GM23338 (cell line): ENCODE data around the gene GPC5. TPM values are rescaled to one million over a fixed set of nuclear protein-coding genes. Genes with fewer than 3 reads are reported as not detected.

Source experiments
- ATAC-seq: fragments of 200-7000 bp; cut with Tn5 transposase; 3 replicates; pipeline ENCODE4 v1.9.1; 2020
- DNase-seq: peaks from one replicate; pipeline ENCODE4 v3.0.0-alpha.2; 2015; ENCODE audit warnings: low spot score
- H2AFZ ChIP-seq: fragments of 200-600 bp; sonication (generic); 2 replicates; pipeline ENCODE4 v1.8.0; 2016; ENCODE audit warnings: antibody characterized with exemption, mild to moderate bottlenecking, moderate library complexity
- H3F3A ChIP-seq: fragments of 200-600 bp; sonication (generic); replicated peaks from 2 replicates; pipeline ENCODE4 v1.8.0; 2017; ENCODE audit warnings: antibody characterized with exemption, mixed run types, low read depth
- H3K27ac ChIP-seq: fragments of 200-600 bp; sonication (generic); 2 replicates; pipeline ENCODE4 v1.6.1; 2016; ENCODE audit warnings: low read depth
- H3K27me3 ChIP-seq: fragments of 200-600 bp; sonication (generic); 2 replicates; pipeline ENCODE4 v1.8.0; 2016; ENCODE audit warnings: mild to moderate bottlenecking, mixed run types, moderate library complexity; ENCODE audit not compliant: insufficient read depth
- H3K36me3 ChIP-seq: fragments of 200-600 bp; sonication (generic); 2 replicates; pipeline ENCODE4 v1.8.0; 2016; ENCODE audit warnings: mild to moderate bottlenecking; ENCODE audit not compliant: insufficient read depth
- H3K4me1 ChIP-seq: fragments of 200-600 bp; sonication (generic); 2 replicates; pipeline ENCODE4 v1.8.0; 2016; ENCODE audit warnings: mild to moderate bottlenecking, moderate library complexity; ENCODE audit not compliant: insufficient read depth
- H3K4me2 ChIP-seq: fragments of 200-600 bp; sonication (generic); 2 replicates; pipeline ENCODE4 v1.7.1; 2017; ENCODE audit warnings: mixed run types
- H3K4me3 ChIP-seq: fragments of 200-600 bp; sonication (generic); 2 replicates; pipeline ENCODE4 v1.6.1; 2016; ENCODE audit warnings: mixed run types
- H3K79me2 ChIP-seq: fragments of 200-600 bp; sonication (generic); replicated peaks from 2 replicates; pipeline ENCODE4 v1.8.0; 2017; ENCODE audit warnings: mild to moderate bottlenecking; ENCODE audit not compliant: insufficient read depth
- H3K9me2 ChIP-seq: fragments of 200-600 bp; sonication (generic); 2 replicates; pipeline ENCODE4 v1.8.0; 2017; ENCODE audit not compliant: insufficient read depth
- H4K20me1 ChIP-seq: fragments of 200-600 bp; sonication (generic); replicated peaks from 2 replicates; pipeline ENCODE4 v1.8.0; 2017; ENCODE audit warnings: mild to moderate bottlenecking; ENCODE audit not compliant: insufficient read depth
- H3K27ac Mint-ChIP-seq: 2 replicates; pipeline ENCODE4 v1.8.0; 2020; ENCODE audit warnings: inconsistent platforms, mild to moderate bottlenecking, moderate library complexity, mixed read lengths
- H3K27me3 Mint-ChIP-seq: 3 replicates; pipeline ENCODE4 v1.8.0; 2022; ENCODE audit warnings: low read depth, mild to moderate bottlenecking, moderate library complexity, mixed read lengths, inconsistent platforms; ENCODE audit not compliant: insufficient read depth, poor library complexity
- H3K36me3 Mint-ChIP-seq: 3 replicates; pipeline ENCODE4 v1.8.0; 2021; ENCODE audit warnings: low read depth, mild to moderate bottlenecking, inconsistent platforms, moderate library complexity, mixed read lengths
- H3K4me1 Mint-ChIP-seq: 3 replicates; pipeline ENCODE4 v1.8.0; 2020; ENCODE audit warnings: mild to moderate bottlenecking, inconsistent platforms, mixed read lengths
- H3K4me3 Mint-ChIP-seq: 3 replicates; pipeline ENCODE4 v1.8.0; 2021; ENCODE audit warnings: moderate library complexity, mild to moderate bottlenecking, inconsistent platforms, mixed read lengths
- H3K9me3 Mint-ChIP-seq: 3 replicates; pipeline ENCODE4 v1.8.0; 2020; ENCODE audit warnings: moderate library complexity, mild to moderate bottlenecking, inconsistent platforms, mixed read lengths
- CREB1 ChIP-seq: fragments of 250-450 bp; sonication (Bioruptor Pico); IDR thresholded peaks from 2 replicates; pipeline ENCODE4 v1.5.0; 2020; ENCODE audit warnings: low read depth, mild to moderate bottlenecking, moderate library complexity
- CTCF ChIP-seq, 2 experiments: fragments of 200-600 bp in 1 of 2; sonication (generic) in 1 of 2; conservative IDR thresholded peaks; 2 replicates each; pipeline versions ENCODE4 v1.5.1 to v1.6.1; 2016 to 2017; ENCODE audit warnings: antibody characterized with exemption in 2 of 2, low read depth in 2 of 2, mild to moderate bottlenecking in 2 of 2, moderate library complexity in 1 of 2
- ETS1 ChIP-seq: IDR thresholded peaks from 2 replicates; pipeline ENCODE4 v1.6.1; 2016; ENCODE audit warnings: antibody characterized with exemption
- EZH2 ChIP-seq: fragments of 200-600 bp; sonication (generic); IDR thresholded peaks from one replicate; pipeline ENCODE4 v1.8.0; 2017; ENCODE audit warnings: antibody characterized with exemption, mild to moderate bottlenecking, low read depth; ENCODE audit not compliant: unreplicated experiment
- EZH2phosphoT487 ChIP-seq: fragments of 200-600 bp; sonication (generic); IDR thresholded peaks from one replicate; pipeline ENCODE4 v1.8.1; 2018; ENCODE audit warnings: antibody characterized with exemption; ENCODE audit not compliant: unreplicated experiment
- JUNB ChIP-seq: IDR thresholded peaks from one replicate; pipeline ENCODE4 v1.6.1; 2016; ENCODE audit warnings: antibody characterized with exemption; ENCODE audit not compliant: unreplicated experiment
- NANOG ChIP-seq: IDR thresholded peaks from 2 replicates; pipeline ENCODE4 v1.6.1; 2016; ENCODE audit warnings: antibody characterized with exemption, borderline replicate concordance
- POLR2AphosphoS5 ChIP-seq: IDR thresholded peaks from 2 replicates; pipeline ENCODE4 v1.6.1; 2016; ENCODE audit warnings: antibody characterized with exemption, low read depth
- REST ChIP-seq: IDR thresholded peaks from one replicate; pipeline ENCODE4 v1.6.1; 2018; ENCODE audit warnings: antibody characterized with exemption; ENCODE audit not compliant: unreplicated experiment
- STAT1 ChIP-seq: IDR thresholded peaks from one replicate; pipeline ENCODE4 v1.6.1; 2016; ENCODE audit warnings: antibody characterized with exemption; ENCODE audit not compliant: unreplicated experiment
- ZNF114 ChIP-seq: fragments of 250-450 bp; sonication (Bioruptor Pico); IDR thresholded peaks from 2 replicates; pipeline ENCODE4 v1.5.0; 2020; ENCODE audit warnings: mild to moderate bottlenecking, moderate library complexity
- ZNF331 ChIP-seq: fragments of 250-450 bp; sonication (Bioruptor Pico); IDR thresholded peaks from 2 replicates; pipeline ENCODE4 v1.5.0; 2020; ENCODE audit warnings: low read depth, mild to moderate bottlenecking, moderate library complexity
- ZNF462 ChIP-seq: fragments of 250-450 bp; sonication (Bioruptor Pico); IDR thresholded peaks from 2 replicates; pipeline ENCODE4 v1.5.0; 2020; ENCODE audit warnings: mild to moderate bottlenecking, moderate library complexity
- polyA plus RNA-seq: library from polyadenylated mRNA; unstranded; fragments of >200 nt; fragmentation: Nextera tagmentation; extraction: Ambion mirVana; gene quantifications from 2 replicates; pipeline ENCODE4 v1.2.1, GENCODE V29; 2016
- total RNA-seq: library from RNA; depleted of rRNA; stranded (reverse); fragments of >200 nt; shearing (Covaris generic); gene quantifications from 2 replicates; pipeline ENCODE4 v1.2.3, GENCODE V29; 2014

The GPC5 gene
- total and polyA plus RNA-seq, 2 experiments from 2014 or later, result 0.95 to 1.1 TPM

- no peaks in the 10 kb centered on the region for H3K36me3 Mint-ChIP-seq
- Histone ChIP-seq H4K20me1 (no peaks in the 10 kb centered on the region), H3K4me3 (no peak overlapping the region), H3F3A (no peaks in the 10 kb centered on the region), H3K4me2 (no peak overlapping the region), H3K27me3 (no peaks in the 10 kb centered on the region), H3K36me3 (no peaks in the 10 kb centered on the region), H3K4me1 (no peaks in the 10 kb centered on the region), H3K27ac (no peak overlapping the region), H2AFZ (no peak overlapping the region), H3K79me2 (no peaks in the 10 kb centered on the region), H3K9me2 (no peaks in the 10 kb centered on the region)
- DNase-seq (no peak), ATAC-seq (no peak)
- H3K27ac Mint-ChIP-seq, result no peak overlapping the region; the same call in 1 of the 2 replicates
- no peaks in the 10 kb centered on the region for H3K4me1 Mint-ChIP-seq
- H3K4me3 Mint-ChIP-seq, result no peak overlapping the region
- TF ChIP-seq ZNF462 (CRISPR knock-in tag), result no peak
- TF ChIP-seq POLR2AphosphoS5, result no peak
- no peak for TF ChIP-seq EZH2phosphoT487
- TF ChIP-seq JUNB, result no peak
- no peak for TF ChIP-seq NANOG
- no peak for TF ChIP-seq CTCF (conservative IDR thresholded peaks at IDR 0.05; ENCODE audit: low read depth in 2 of 2)
- TF ChIP-seq CREB1 (CRISPR knock-in tag), result no peak
- no peak for TF ChIP-seq REST
- no peak for TF ChIP-seq STAT1
- TF ChIP-seq ZNF114 (CRISPR knock-in tag), result no peak
- TF ChIP-seq EZH2, result no peak
- TF ChIP-seq ZNF331 (CRISPR knock-in tag), result no peak
- TF ChIP-seq ETS1, result no peak
- H3K9me3 Mint-ChIP-seq, result no peaks in the 10 kb centered on the region
- H3K27me3 Mint-ChIP-seq, result no peaks in the 10 kb centered on the region
These were observed 447.2 kb downstream of the GPC5 start for GRCh38 chr13:91845612-91846011.
